NCI-H1417 (cell line): ENCODE results near the gene S100A5.
A peak's percentile ranks its signal among the peaks of the same experiment; 100 is the strongest.
"Not testable (repeated sequence)": the region's sequence is repeated elsewhere in the genome, so short reads cannot be mapped to it uniquely, and the experiment has no call there.

Experiments
- DNase-seq, 3 experiments: peaks; one replicate each; lab custom pipeline; 2025; lab: John Stamatoyannopoulos, UW

S100A5 gene

GRCh38 chr1:153566414-153567371 lies 26.0 kb upstream of the S100A5 start:
- DNase-seq = peak; percentile 61 to 70 (median 65)

GRCh38 chr1:153565529-153566374 lies 25.0 kb upstream of the S100A5 start, which contains the start of gene S100A2:
Gene S100A2, minus strand, starts transcription at chr1:153565844. Its CDS starts 1,967 bp downstream, at chr1:153563877.
- DNase-seq = peak; percentile 29 to 73 (median 35)

- no peak for DNase-seq
These were observed 23.3 kb upstream of the S100A5 start for GRCh38 chr1:153563991-153564390.

DNA sequence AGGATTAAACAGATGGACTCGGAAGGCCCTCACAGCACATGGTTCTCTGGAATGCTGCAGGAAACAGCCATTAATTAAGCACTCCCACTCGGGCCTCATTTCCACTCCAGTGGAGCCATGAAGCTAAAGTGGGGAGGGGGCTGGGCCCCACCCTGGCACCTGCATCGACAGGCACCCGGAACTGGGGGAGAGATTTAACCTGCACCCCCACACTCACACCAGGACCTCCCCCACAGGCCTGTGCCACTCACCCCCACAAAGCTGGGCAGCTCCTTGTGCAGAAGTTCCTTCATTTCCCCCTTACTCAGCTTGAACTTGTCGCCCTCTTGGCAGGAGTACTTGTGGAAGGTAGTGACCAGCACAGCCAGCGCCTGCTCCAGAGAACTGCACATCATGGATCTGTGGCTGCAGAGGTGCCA lies 22.8 kb upstream of the S100A5 start:
- DNase-seq = no peak

DNA sequence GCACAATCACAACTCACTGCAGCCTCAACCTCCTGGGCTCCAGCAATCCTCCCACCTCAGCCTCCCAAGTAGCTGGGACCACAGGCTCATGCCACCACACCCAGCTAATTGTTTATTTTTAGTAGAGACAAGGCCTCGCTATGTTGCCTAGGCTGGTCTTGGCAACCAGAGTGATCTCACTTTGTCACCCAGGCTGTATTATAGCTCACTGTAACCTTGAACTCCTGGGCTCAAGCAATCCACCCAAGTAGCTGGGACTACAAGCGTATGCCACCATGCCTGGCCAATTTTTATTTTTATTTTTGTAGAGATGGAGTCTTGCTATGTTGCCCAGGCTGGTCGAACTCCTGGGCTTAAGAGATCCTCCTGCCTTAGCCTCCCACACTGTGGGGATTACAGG lies 21.3 kb upstream of the S100A5 start:
- DNase-seq = not testable (repeated sequence)

- no peak for DNase-seq
These were observed 20.8 kb upstream of the S100A5 start for GRCh38 chr1:153561466-153561985.

DNA sequence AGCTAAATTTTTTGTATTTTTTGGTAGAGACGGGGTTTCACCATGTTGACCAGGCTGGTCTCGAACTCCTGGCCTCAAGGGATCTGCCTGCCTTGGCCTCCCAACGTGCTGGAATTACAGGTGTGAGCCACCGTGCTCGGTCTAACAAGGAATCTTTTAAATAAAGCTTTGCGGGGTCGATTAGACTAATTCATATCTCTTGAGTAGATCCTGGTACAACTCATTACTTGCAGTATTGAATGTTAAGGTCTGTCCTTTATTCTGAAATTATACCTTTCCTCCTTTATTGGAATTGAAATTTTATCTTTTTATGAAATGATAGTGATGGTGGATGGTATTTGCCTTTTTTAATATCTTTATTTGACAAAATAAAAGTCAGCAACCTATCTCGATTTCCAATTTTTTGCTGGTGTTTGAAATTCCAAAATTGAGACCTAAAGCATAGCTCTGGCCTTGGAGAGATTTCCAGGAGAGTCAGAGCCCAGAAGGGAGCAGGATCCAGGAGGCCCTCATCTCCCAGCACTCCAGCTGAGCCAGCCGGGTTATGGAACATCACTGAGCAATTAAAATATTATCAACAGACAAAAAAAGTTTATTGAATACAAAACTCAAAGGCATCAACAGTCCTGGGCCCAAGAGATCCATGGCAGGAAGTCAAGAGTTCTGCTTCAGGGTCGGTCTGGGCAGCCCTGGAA lies 20.2 kb upstream of the S100A5 start:
- no peak for DNase-seq

DNA sequence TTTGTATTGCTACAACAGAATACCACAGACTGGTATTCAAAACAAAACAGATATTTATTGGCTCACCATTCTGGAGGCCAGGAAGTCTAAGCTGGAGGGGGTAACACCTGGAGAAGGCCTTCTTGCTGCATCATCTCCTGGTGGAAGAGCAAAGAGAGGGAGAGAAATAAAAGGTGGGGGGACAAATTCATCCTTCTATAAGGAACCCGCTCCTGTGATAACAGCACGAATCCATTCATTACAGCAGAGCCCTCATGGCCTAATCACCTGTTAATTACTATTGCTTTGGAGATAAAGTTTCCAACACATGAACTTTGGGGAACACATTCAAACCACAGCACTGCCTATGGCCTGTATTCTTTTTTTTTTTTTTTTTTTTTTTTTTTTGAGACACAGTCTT lies 19.5 kb upstream of the S100A5 start:
- DNase-seq = no peak

GRCh38 chr1:153557877-153558276 lies 17.1 kb upstream of the S100A5 start:
- no peak for DNase-seq

- DNase-seq = no peak
These were observed 15.6 kb upstream of the S100A5 start for GRCh38 chr1:153556348-153556747.

DNA sequence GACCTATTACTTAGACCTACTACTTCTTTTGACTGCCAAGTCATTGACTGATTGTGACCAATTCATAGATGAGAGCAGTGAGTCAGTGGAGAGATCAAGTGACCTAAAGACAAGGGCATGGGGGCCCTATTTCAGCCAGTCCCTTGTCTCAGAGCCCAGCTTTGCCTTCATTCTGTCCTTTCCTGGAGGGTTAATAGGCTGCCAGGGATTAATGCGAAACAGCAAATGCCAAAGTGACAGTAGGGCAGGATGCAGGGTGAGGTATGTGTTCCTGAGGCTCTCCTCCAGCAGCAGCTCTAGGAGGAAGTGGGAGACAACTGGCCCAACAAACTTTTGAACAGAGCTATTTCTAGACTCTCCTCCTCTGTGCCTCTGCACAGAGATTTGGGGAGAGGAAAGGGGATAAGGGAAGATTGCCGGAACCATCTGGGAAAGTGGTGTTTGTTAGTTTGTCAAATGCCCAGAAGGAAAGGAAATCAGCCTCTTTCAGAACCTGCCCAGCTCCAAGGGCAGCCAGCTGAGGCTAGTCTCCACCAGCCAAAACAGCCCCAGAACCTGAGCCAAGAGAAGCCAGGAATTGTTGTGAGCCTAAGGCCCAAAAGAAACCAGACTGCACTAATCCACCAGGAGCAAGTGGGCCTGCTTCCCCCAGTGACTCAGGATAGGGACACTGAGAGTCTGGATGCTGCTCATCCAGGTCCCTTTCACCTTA lies 13.3 kb upstream of the S100A5 start:
- DNase-seq = no peak

DNA sequence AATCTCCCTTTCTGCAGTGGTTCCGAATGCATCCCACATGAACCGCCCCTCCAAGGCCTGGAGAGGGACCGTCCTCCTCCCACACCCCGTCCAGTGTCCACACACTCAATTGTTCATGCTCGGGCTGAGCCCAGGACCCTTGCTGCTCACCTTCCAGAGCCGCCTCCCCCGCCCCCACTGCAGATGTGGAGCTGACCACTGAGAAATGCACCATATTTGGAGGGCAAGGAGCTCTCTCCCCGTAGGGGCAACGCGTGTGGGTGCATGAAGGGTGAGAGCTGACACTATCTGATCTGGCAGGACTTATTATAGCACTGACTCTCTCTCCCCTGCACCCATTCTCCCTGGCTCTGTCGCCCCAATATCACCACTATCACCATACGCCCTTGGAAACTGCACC lies 12.4 kb upstream of the S100A5 start:
- DNase-seq = no peak

DNA sequence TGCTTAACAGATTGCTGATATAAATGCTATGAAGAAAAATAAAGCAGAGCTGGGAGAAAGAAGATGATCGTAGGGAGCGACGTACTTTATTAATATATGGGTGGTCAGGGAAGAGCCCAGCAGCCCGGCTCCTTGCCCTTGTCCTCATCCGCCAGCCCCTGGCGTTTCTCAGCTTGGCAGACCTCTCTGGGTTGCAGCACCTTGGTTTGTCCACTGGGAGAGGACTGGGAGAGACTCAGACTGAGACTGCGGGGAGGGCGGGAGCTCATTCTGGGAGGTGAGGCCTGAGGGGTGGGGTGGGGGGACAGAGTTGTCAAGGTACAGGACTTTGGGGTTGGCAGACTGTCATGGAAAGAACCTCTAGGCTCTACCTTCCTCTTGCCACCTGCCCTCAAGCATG lies 11.6 kb upstream of the S100A5 start:
- no peak for DNase-seq

DNA sequence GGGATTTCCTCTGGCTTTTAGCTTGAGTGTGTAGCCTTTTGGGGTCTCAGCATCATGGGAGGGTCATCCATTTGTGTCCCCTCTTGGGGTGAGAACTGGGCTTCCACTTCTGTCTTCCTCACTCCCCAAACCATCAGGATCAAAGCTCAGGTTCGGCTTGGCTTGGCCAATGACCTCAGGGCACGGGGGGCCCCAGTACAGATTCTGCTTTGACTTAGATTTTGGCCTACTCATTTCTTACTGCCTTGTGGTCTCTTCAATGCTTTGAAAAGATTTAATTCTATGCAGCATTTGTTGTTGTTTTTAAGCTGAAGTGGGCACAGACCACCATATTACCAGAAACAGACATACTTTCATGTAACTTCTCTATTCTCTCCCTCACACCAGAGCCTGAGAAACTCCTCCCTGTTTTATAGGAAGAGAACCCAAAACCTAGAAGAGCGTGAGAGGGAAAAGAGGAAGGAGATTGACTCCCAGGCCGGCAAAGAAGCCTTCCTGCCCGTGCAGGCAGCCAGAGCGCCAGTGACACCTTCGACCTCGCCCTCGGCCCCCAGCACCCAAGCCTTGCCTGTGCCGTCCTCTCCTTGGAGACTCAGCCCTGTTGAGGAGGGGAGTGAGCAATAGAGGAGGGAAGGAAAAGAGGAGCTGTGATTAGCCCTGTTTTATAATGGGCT lies 10.2 kb upstream of the S100A5 start:
- DNase-seq = no peak

DNA sequence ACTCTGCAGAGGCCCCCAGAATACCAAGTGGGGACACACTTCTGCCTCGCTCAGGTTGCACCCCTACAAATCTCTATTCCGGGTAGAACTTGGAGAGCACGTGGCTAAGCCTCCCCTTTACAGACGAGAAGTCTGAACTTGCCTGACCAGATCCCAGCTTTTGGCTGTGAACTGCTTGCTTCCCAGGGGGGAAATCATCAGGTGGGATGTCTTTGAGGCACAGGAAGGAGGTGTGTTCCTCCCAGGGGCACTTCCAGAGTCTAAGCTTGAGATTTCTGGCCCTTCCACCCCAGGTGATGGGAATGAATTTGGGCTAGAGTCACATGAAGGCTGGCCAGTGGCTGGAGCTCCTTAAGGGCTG lies 9.6 kb upstream of the S100A5 start:
- DNase-seq = no peak

DNA sequence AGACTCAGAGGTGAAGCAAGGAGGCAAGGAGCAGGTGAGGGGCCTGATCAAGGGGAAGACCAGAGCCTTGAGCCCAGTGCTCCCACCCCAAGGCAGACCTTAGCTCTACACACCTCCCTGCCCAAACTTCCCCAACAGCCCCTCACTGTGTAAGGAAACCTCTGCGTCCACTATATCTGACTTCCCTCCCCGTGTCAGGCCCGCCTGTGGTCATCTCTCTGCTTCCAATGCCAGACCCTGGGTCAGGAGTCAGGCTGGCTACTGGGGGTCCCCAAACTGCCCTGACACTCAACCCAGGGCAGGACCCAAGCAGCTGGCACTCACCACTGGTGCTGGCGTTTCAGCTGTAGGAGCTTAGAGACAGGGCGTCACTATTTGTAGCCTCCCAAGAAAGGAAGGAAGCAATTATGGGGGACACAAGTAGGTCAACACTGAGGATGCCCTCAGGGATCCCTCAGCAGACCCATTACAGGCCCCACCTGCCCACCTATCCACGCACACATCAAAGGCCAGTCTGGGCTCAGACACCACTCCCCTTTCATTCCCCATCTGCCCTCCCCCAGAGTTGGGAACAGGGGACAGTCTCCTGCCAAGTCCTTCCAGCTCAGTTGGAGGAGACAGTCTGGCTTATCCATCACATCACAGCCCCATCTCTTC lies 9.1 kb upstream of the S100A5 start:
- DNase-seq = peak in 2 of 3 experiments; percentile 28 to 55

GRCh38 chr1:153548722-153549688 lies 8.3 kb upstream of the S100A5 start, which contains the start of gene S100A3:
Gene S100A3, minus strand, starts transcription at chr1:153549258. Its CDS starts 773 bp downstream, at chr1:153548485.
- DNase-seq = no peak
